ENCODE results near the gene RNASEH2A.

Gene RNASEH2A

GRCh38 chr19:12778017-12778904 is 28.1 kb upstream of the RNASEH2A start:
- TF ChIP-seq TAF1 (IDR thresholded peaks at IDR 0.05; ENCODE audit: borderline replicate concordance, insufficient read depth, low read length) = no peak
- TF ChIP-seq POLR2AphosphoS5 (IDR thresholded peaks at IDR 0.05; ENCODE audit: low read depth, low read length) = peak; percentile 45; the same call in 1 of the 2 replicates
- no peak for TF ChIP-seq FOXP2 (optimal IDR thresholded peaks at IDR 0.05; ENCODE audit: borderline replicate concordance, extremely low read depth, extremely low read length, insufficient read depth)
- TF ChIP-seq SIN3A (IDR thresholded peaks at IDR 0.05; ENCODE audit: borderline replicate concordance, insufficient read depth, low read length) = peak; percentile 28; the same call in 1 of the 2 replicates

GRCh38 chr19:12778905-12779161 is 27.6 kb upstream of the RNASEH2A start:
- no peak for TF ChIP-seq SIN3A (IDR thresholded peaks at IDR 0.05; ENCODE audit: borderline replicate concordance, insufficient read depth, low read length)
- TF ChIP-seq REST (IDR thresholded peaks at IDR 0.05; ENCODE audit: insufficient read depth in 1 of 2, low read depth in 2 of 2, low read length in 2 of 2) = no peak
- no peak for TF ChIP-seq TAF1 (IDR thresholded peaks at IDR 0.05; ENCODE audit: borderline replicate concordance, insufficient read depth, low read length)
- TF ChIP-seq FOXP2 (optimal IDR thresholded peaks at IDR 0.05; ENCODE audit: borderline replicate concordance, extremely low read depth, extremely low read length, insufficient read depth) = no peak
- no peak for TF ChIP-seq POLR2AphosphoS5 (IDR thresholded peaks at IDR 0.05; ENCODE audit: low read depth, low read length)

- TF ChIP-seq SIN3A (IDR thresholded peaks at IDR 0.05; ENCODE audit: borderline replicate concordance, insufficient read depth, low read length) = no peak
- no peak for TF ChIP-seq POLR2AphosphoS5 (IDR thresholded peaks at IDR 0.05; ENCODE audit: low read depth, low read length)
- no peak for TF ChIP-seq REST (IDR thresholded peaks at IDR 0.05; ENCODE audit: insufficient read depth in 1 of 2, low read depth in 2 of 2, low read length in 2 of 2)
- peak; percentile 66 for TF ChIP-seq FOXP2 (optimal IDR thresholded peaks at IDR 0.05; ENCODE audit: borderline replicate concordance, extremely low read depth, extremely low read length, insufficient read depth)
- no peak for TF ChIP-seq TAF1 (IDR thresholded peaks at IDR 0.05; ENCODE audit: borderline replicate concordance, insufficient read depth, low read length)
These were observed 27.0 kb upstream of the RNASEH2A start for GRCh38 chr19:12779162-12779993.

GRCh38 chr19:12782174-12782423 is 24.3 kb upstream of the RNASEH2A start:
- no peak for TF ChIP-seq FOXP2 (optimal IDR thresholded peaks at IDR 0.05; ENCODE audit: borderline replicate concordance, extremely low read depth, extremely low read length, insufficient read depth)
- no peak for TF ChIP-seq TAF1 (IDR thresholded peaks at IDR 0.05; ENCODE audit: borderline replicate concordance, insufficient read depth, low read length)
- TF ChIP-seq POLR2AphosphoS5 (IDR thresholded peaks at IDR 0.05; ENCODE audit: low read depth, low read length) = no peak; the same call in 1 of the 2 replicates
- TF ChIP-seq REST (IDR thresholded peaks at IDR 0.05; ENCODE audit: insufficient read depth in 1 of 2, low read depth in 2 of 2, low read length in 2 of 2) = no peak
- no peak for TF ChIP-seq SIN3A (IDR thresholded peaks at IDR 0.05; ENCODE audit: borderline replicate concordance, insufficient read depth, low read length)

GRCh38 chr19:12782424-12783290 is 23.7 kb upstream of the RNASEH2A start:
- TF ChIP-seq REST (IDR thresholded peaks at IDR 0.05; ENCODE audit: insufficient read depth in 1 of 2, low read depth in 2 of 2, low read length in 2 of 2) = no peak
- TF ChIP-seq FOXP2 (optimal IDR thresholded peaks at IDR 0.05; ENCODE audit: borderline replicate concordance, extremely low read depth, extremely low read length, insufficient read depth) = no peak
- no peak for TF ChIP-seq TAF1 (IDR thresholded peaks at IDR 0.05; ENCODE audit: borderline replicate concordance, insufficient read depth, low read length)
- TF ChIP-seq POLR2AphosphoS5 (IDR thresholded peaks at IDR 0.05; ENCODE audit: low read depth, low read length) = no peak; the same call in 1 of the 2 replicates
- peak; percentile 75; the same call in 1 of the 2 replicates for TF ChIP-seq SIN3A (IDR thresholded peaks at IDR 0.05; ENCODE audit: borderline replicate concordance, insufficient read depth, low read length)
